Measurements from ENCODE around the gene IL34. TPM values are rescaled to one million over a fixed set of nuclear protein-coding genes. Genes with fewer than 3 reads are reported as not detected.

Gene IL34
- polyA plus RNA-seq, 2 of the 4 experiments (the other 2 are of a cell fraction): 0.25 to 0.40 TPM

DNA sequence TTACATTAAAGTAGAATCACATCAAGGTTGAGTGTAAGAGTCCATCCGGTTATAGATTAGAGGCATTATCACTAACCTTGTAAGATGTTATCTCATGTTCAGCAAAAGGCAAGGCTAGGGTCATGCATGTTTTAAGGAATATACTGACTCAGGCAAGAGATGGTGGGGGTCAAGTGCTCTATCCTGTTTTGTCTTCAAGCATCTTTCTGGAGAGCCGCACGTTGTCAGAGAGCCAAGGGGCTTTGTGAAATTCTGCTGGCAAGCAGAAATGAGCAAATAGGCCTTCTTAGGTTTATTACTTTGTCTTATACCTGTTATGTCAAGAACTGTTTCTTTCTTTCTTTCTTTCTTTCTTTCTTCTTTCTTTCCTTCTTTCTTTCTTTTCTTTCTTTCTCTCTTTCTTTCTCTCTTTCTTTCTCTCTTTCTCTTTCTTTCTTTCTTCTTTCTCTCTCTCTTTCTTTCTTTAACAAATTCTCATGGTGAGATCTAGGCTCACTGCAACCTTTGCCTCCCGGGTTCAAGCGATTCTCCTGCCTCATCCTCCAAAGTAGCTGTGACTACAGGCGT lies 47.3 kb upstream of the IL34 start:
- H3K4me2 ChIP-seq: no peak overlapping the region
- ATAC-seq (no peak), FAIRE-seq (no peak), DNase-seq (ENCODE audit: low read depth in 1 of 2, low spot score in 1 of 2) (no peak)
- no peaks in the 10 kb centered on the region for H3K4me1 ChIP-seq
- WGBS (ENCODE audit: missing lambda C conversion rate): 79% methylated on average over 6 of the region's 6 CpGs
- no peak overlapping the region for H3K27ac ChIP-seq
- H3K9me3 ChIP-seq: no peaks in the 10 kb centered on the region
- CTCF ChIA-PET: interaction anchor here (1.5 kb wide), 1 partner anchor 16 kb away, joined by 3 read pairs; no protein-coding TSS in a partner anchor
- H3K4me3 ChIP-seq: no peak overlapping the region
- TF ChIP-seq CBX8 (IDR thresholded peaks at IDR 0.05): no peak
- TF ChIP-seq ZC3H11A (IDR thresholded peaks at IDR 0.05): no peak
- no peak for TF ChIP-seq EHF (CRISPR knock-in tag; IDR thresholded peaks at IDR 0.05)
- no peak for TF ChIP-seq RCOR1 (IDR thresholded peaks at IDR 0.05; ENCODE audit: low read depth, low read length)
- TF ChIP-seq ZSCAN20 (CRISPR knock-in tag; IDR thresholded peaks at IDR 0.05): no peak
- POLR2A ChIA-PET: no interaction called here

DNA sequence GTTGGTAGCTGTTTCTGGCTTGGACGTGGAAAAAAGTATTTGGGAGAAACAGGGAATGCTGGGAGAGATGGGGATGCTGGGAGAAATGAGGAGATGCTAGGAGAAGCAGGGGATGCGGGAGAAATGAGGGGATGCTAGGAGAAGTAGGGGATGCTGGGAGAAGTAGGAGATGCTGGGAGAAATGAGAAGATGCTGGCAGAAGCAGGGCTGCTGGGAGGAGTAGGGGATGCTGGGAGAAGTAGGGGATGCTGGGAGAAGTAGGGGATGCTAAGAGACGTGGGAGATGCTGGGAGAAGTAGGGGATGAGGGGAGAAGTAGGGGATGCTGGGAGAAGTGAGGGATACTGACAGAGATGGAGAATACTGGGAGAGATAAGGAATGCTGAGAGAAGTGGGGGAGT lies 45.6 kb upstream of the IL34 start:
- TF ChIP-seq GATA3 (IDR thresholded peaks at IDR 0.05; ENCODE audit: borderline replicate concordance) (no peak), EP300 (IDR thresholded peaks at IDR 0.05) (no peak), MYC (IDR thresholded peaks at IDR 0.05; ENCODE audit: borderline replicate concordance, low read length) (no peak), RARB (CRISPR knock-in tag; IDR thresholded peaks at IDR 0.05) (no peak), RNF2 (IDR thresholded peaks at IDR 0.05; ENCODE audit: borderline replicate concordance, low read depth) (no peak), CEBPB (IDR thresholded peaks at IDR 0.05) (no peak), FOSL2 (IDR thresholded peaks at IDR 0.05) (no peak), FOSL2 (CRISPR knock-in tag; IDR thresholded peaks at IDR 0.05) (no peak), RAD21 (conservative IDR thresholded peaks at IDR 0.05 in 1 of 2, IDR thresholded peaks at IDR 0.05 in 1 of 2) (no peak), ZSCAN20 (CRISPR knock-in tag; IDR thresholded peaks at IDR 0.05) (no peak), NFE2L2 (conservative IDR thresholded peaks at IDR 0.05; ENCODE audit: low read length) (no peak), RCOR1 (IDR thresholded peaks at IDR 0.05; ENCODE audit: low read depth, low read length) (no peak), ZFP36 (IDR thresholded peaks at IDR 0.05; ENCODE audit: borderline replicate concordance, partially characterized antibody) (no peak), HDAC2 (IDR thresholded peaks at IDR 0.05) (no peak), CBX2 (IDR thresholded peaks at IDR 0.05; ENCODE audit: borderline replicate concordance, low read depth) (no peak), HOXB13 (CRISPR knock-in tag; IDR thresholded peaks at IDR 0.05; ENCODE audit: low read depth) (no peak)
- TF ChIP-seq, protein P1, sequence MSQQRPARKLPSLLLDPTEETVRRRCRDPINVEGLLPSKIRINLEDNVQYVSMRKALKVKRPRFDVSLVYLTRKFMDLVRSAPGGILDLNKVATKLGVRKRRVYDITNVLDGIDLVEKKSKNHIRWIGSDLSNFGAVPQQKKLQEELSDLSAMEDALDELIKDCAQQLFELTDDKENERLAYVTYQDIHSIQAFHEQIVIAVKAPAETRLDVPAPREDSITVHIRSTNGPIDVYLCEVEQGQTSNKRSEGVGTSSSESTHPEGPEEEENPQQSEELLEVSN (IDR thresholded peaks at IDR 0.05; ENCODE audit: borderline replicate concordance, low read depth): no peak
- TF ChIP-seq, protein P2, sequence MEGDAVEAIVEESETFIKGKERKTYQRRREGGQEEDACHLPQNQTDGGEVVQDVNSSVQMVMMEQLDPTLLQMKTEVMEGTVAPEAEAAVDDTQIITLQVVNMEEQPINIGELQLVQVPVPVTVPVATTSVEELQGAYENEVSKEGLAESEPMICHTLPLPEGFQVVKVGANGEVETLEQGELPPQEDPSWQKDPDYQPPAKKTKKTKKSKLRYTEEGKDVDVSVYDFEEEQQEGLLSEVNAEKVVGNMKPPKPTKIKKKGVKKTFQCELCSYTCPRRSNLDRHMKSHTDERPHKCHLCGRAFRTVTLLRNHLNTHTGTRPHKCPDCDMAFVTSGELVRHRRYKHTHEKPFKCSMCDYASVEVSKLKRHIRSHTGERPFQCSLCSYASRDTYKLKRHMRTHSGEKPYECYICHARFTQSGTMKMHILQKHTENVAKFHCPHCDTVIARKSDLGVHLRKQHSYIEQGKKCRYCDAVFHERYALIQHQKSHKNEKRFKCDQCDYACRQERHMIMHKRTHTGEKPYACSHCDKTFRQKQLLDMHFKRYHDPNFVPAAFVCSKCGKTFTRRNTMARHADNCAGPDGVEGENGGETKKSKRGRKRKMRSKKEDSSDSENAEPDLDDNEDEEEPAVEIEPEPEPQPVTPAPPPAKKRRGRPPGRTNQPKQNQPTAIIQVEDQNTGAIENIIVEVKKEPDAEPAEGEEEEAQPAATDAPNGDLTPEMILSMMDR (IDR thresholded peaks at IDR 0.05): no peak
- TF ChIP-seq, protein P3, sequence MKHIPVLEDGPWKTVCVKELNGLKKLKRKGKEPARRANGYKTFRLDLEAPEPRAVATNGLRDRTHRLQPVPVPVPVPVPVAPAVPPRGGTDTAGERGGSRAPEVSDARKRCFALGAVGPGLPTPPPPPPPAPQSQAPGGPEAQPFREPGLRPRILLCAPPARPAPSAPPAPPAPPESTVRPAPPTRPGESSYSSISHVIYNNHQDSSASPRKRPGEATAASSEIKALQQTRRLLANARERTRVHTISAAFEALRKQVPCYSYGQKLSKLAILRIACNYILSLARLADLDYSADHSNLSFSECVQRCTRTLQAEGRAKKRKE (CRISPR knock-in tag; IDR thresholded peaks at IDR 0.05; ENCODE audit: low read depth): no peak
- ChIA-PET CTCF (no interaction called here), POLR2A (no interaction called here)
- WGBS (ENCODE audit: missing lambda C conversion rate): 52% methylated on average over 3 of the region's 3 CpGs
- Histone ChIP-seq H3K4me2 (no peak overlapping the region), H3K4me1 (no peaks in the 10 kb centered on the region), H3K4me3 (no peak overlapping the region), H3K9me3 (no peaks in the 10 kb centered on the region), H3K27ac (no peak overlapping the region)
- ATAC-seq (no peak), DNase-seq (ENCODE audit: low read depth in 1 of 2, low spot score in 1 of 2) (no peak), FAIRE-seq (no peak)
